NCI-H526 (cell line): ENCODE results near the gene ANTXR1.

Source experiments
- DNase-seq, 2 experiments: peaks; one replicate each; lab custom pipeline; 2025; lab: John Stamatoyannopoulos, UW

ANTXR1 gene

GRCh38 chr2:69133898-69134297 is 120.9 kb downstream of the ANTXR1 start:
- DNase-seq = no peak

GRCh38 chr2:69134306-69134945 is 121.4 kb downstream of the ANTXR1 start:
- no peak for DNase-seq

- no peak for DNase-seq
Measured at GRCh38 chr2:69138247-69138772, 125.3 kb downstream of the ANTXR1 start.

GRCh38 chr2:69138793-69139459 is 125.9 kb downstream of the ANTXR1 start:
- DNase-seq = no peak

GRCh38 chr2:69139778-69140670 is 127.0 kb downstream of the ANTXR1 start:
- no peak for DNase-seq

- DNase-seq = no peak
Measured at GRCh38 chr2:69141061-69141460, 128.1 kb downstream of the ANTXR1 start.

GRCh38 chr2:69143748-69144360 is 130.9 kb downstream of the ANTXR1 start:
- no peak for DNase-seq

- no peak for DNase-seq
Measured at GRCh38 chr2:69145204-69145603, 132.2 kb downstream of the ANTXR1 start.

- no peak for DNase-seq
Measured at GRCh38 chr2:69147841-69148533, 135.0 kb downstream of the ANTXR1 start.

GRCh38 chr2:69149631-69150215 is 136.7 kb downstream of the ANTXR1 start:
- no peak for DNase-seq

- DNase-seq = no peak
Measured at GRCh38 chr2:69151931-69152330, 139.0 kb downstream of the ANTXR1 start.

GRCh38 chr2:69152847-69153583 is 140.0 kb downstream of the ANTXR1 start:
- no peak for DNase-seq

GRCh38 chr2:69154106-69154505 is 141.1 kb downstream of the ANTXR1 start:
- DNase-seq = no peak

GRCh38 chr2:69156624-69157023 is 143.6 kb downstream of the ANTXR1 start:
- DNase-seq = no peak

GRCh38 chr2:69157441-69157840 is 144.5 kb downstream of the ANTXR1 start:
- DNase-seq = no peak

- DNase-seq = peak in 1 of 2 experiments; percentile 53
Measured at GRCh38 chr2:69159986-69160385, 147.0 kb downstream of the ANTXR1 start.

- no peak for DNase-seq
Measured at GRCh38 chr2:69162057-69162456, 149.1 kb downstream of the ANTXR1 start.

- no peak for DNase-seq
Measured at GRCh38 chr2:69163109-69163508, 150.1 kb downstream of the ANTXR1 start.

GRCh38 chr2:69163556-69163955 is 150.6 kb downstream of the ANTXR1 start:
- no peak for DNase-seq

- no peak for DNase-seq
Measured at GRCh38 chr2:69164061-69164778, 151.2 kb downstream of the ANTXR1 start.
